Endodermal cell (in vitro differentiated cells): Measurements from ENCODE around the gene TCFL5. TPM values are rescaled to one million over a fixed set of nuclear protein-coding genes. Genes with fewer than 3 reads are reported as not detected.
"Not testable (repeated sequence)": the region's sequence is repeated elsewhere in the genome, so short reads cannot be mapped to it uniquely, and the experiment has no call there.

Source experiments
- DNase-seq: peaks from one replicate; pipeline ENCODE4 v3.0.0-alpha.2; 2017
- H3K27ac ChIP-seq: 2 replicates; pipeline ENCODE4 v1.5.1; 2013; ENCODE audit warnings: mild to moderate bottlenecking, low read depth, low read length, moderate library complexity
- H3K27me3 ChIP-seq: 2 replicates; pipeline ENCODE4 v1.6.1; 2013; ENCODE audit warnings: mild to moderate bottlenecking, low read length, moderate library complexity; ENCODE audit not compliant: insufficient read depth, control insufficient read depth, poor library complexity, severe bottlenecking
- H3K36me3 ChIP-seq: 2 replicates; pipeline ENCODE4 v1.7.0; 2013; ENCODE audit warnings: mild to moderate bottlenecking, low read length, moderate library complexity; ENCODE audit not compliant: control insufficient read depth, insufficient read depth
- H3K4me1 ChIP-seq: one replicate; pipeline ENCODE4 v1.7.0; 2013; ENCODE audit warnings: low read length; ENCODE audit not compliant: control insufficient read depth, insufficient read depth
- H3K4me3 ChIP-seq: 2 replicates; pipeline ENCODE4 v1.5.1; 2013; ENCODE audit warnings: mild to moderate bottlenecking, low read length, moderate library complexity
- H3K9ac ChIP-seq: 2 replicates; pipeline ENCODE4 v1.6.1; 2013; ENCODE audit warnings: mild to moderate bottlenecking, low read length, moderate library complexity; ENCODE audit not compliant: poor library complexity, severe bottlenecking; ENCODE audit errors: extremely low read depth
- H3K9me3 ChIP-seq: 2 replicates; pipeline ENCODE4 v1.6.1; 2013; ENCODE audit warnings: mild to moderate bottlenecking, low read length, moderate library complexity; ENCODE audit not compliant: control insufficient read depth
- H3K27ac Mint-ChIP-seq: 2 replicates; pipeline ENCODE4 v1.8.0; 2020; ENCODE audit warnings: mixed read lengths
- H3K27me3 Mint-ChIP-seq: 2 replicates; pipeline ENCODE4 v1.8.0; 2021; ENCODE audit warnings: mild to moderate bottlenecking, mixed read lengths; ENCODE audit not compliant: insufficient read depth
- H3K36me3 Mint-ChIP-seq: 2 replicates; pipeline ENCODE4 v1.8.0; 2020; ENCODE audit warnings: low read depth, mixed read lengths
- H3K4me1 Mint-ChIP-seq: 2 replicates; pipeline ENCODE4 v1.8.0; 2020; ENCODE audit warnings: mixed read lengths
- H3K4me3 Mint-ChIP-seq: 2 replicates; pipeline ENCODE4 v1.8.0; 2020; ENCODE audit warnings: mild to moderate bottlenecking, moderate library complexity, mixed read lengths
- H3K9me3 Mint-ChIP-seq: 2 replicates; pipeline ENCODE4 v1.8.0; 2020; ENCODE audit warnings: mild to moderate bottlenecking, mixed read lengths
- WGBS, 2 experiments: methylation state at CpG; one replicate each; pipeline versions ENCODE4 v1.1.5 to v1.1.7; 2013; ENCODE audit warnings: missing lambda C conversion rate in 2 of 2, mixed read lengths in 1 of 2; ENCODE audit not compliant: insufficient coverage in 1 of 2, insufficient read length in 1 of 2; 5-methylcytosine and 5-hydroxymethylcytosine counted together
- total RNA-seq, 2 donors: library from RNA; stranded (reverse); fragmentation: NEBNext Ultra II Directional in 1 of 2; extraction: Animal tissue kit (Norgen Biotek cat#: 25700) in 1 of 2; gene quantifications; 2 replicates in 1 of 2; 3 replicates in 1 of 2; pipeline ENCODE4 v1.2.1, GENCODE V29; 2021
- TF ChIP-seq, protein P1 (sequence below): fragments of 200-600 bp; sonication (generic); conservative IDR thresholded peaks from 2 replicates; pipeline ENCODE4 v1.5.0; 2021; ENCODE audit warnings: antibody characterized with exemption, mild to moderate bottlenecking

The TCFL5 gene
- total RNA-seq, 2 donors from 2014 or later = 15.8 to 17.4 TPM

DNA sequence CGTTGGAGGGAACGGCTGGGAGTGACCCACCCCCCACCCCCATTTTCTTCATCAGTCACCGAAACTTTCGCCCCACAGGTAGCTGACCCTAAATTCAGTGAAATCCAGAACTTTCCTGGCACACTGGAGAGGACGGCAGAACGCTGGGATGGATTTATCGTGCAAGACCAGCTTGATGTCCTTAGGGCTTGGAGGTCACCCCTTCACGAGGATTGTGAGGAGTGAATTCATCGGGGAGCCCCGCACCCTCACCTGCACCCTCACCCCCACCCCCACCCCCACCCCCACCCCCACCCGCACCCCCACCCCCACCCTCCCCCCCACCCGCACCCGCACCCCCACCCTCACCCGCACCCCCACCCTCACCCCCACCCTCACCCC lies 13.3 kb upstream of the TCFL5 start:
- H3K36me3 Mint-ChIP-seq = no peaks in the 10 kb centered on the region
- peaks cover 9% of the 10 kb centered on the region for H3K36me3 ChIP-seq
- no peak overlapping the region for H3K4me3 ChIP-seq
- peaks cover 5% of the 10 kb centered on the region for H3K4me1 Mint-ChIP-seq
- H3K27me3 Mint-ChIP-seq = peaks cover 1% of the 10 kb centered on the region
- no peak overlapping the region for H3K9ac ChIP-seq
- H3K9me3 Mint-ChIP-seq = no peaks in the 10 kb centered on the region
- no peaks in the 10 kb centered on the region for H3K9me3 ChIP-seq
- no peak for DNase-seq
- no peaks in the 10 kb centered on the region for H3K4me1 ChIP-seq
- WGBS, 2 experiments = 99% methylated on average over 7 of the region's 14 CpGs; no CpG with 5 or more reads in 1 of the 2 experiments
- H3K27ac ChIP-seq = no peak overlapping the region
- no peaks in the 10 kb centered on the region for H3K27me3 ChIP-seq
- peak overlapping the region; percentile 7 for H3K27ac Mint-ChIP-seq
- H3K4me3 Mint-ChIP-seq = no peak overlapping the region
- TF ChIP-seq, protein P1, sequence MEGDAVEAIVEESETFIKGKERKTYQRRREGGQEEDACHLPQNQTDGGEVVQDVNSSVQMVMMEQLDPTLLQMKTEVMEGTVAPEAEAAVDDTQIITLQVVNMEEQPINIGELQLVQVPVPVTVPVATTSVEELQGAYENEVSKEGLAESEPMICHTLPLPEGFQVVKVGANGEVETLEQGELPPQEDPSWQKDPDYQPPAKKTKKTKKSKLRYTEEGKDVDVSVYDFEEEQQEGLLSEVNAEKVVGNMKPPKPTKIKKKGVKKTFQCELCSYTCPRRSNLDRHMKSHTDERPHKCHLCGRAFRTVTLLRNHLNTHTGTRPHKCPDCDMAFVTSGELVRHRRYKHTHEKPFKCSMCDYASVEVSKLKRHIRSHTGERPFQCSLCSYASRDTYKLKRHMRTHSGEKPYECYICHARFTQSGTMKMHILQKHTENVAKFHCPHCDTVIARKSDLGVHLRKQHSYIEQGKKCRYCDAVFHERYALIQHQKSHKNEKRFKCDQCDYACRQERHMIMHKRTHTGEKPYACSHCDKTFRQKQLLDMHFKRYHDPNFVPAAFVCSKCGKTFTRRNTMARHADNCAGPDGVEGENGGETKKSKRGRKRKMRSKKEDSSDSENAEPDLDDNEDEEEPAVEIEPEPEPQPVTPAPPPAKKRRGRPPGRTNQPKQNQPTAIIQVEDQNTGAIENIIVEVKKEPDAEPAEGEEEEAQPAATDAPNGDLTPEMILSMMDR = no peak

DNA sequence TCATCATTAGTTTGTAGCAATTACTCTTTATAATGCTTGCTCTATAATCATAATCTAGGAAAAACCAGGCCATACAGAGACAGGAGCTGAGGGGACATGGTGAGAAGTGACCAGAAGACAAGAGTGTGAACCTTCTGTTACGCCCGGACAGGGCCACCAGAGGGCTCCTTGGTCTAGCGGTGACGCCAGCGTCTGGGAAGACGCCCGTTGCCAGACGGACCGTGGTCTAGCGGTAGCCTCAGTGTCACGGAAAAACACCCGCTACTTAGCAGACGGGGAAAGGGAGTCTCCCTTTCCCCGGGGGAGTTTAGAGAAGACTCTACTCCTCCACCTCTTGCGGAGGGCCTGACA lies 12.0 kb upstream of the TCFL5 start:
- 11 to 20% methylated on average over 2 to 10 of the region's 15 CpGs for WGBS, 2 experiments
- H3K4me1 ChIP-seq, H3K4me1 Mint-ChIP-seq, H3K36me3 ChIP-seq, H3K9ac ChIP-seq, H3K9me3 ChIP-seq, H3K27me3 ChIP-seq, H3K4me3 ChIP-seq, H3K27me3 Mint-ChIP-seq, H3K36me3 Mint-ChIP-seq, H3K27ac ChIP-seq, H3K27ac Mint-ChIP-seq, H3K9me3 Mint-ChIP-seq: not testable (repeated sequence)
- peak overlapping the region; percentile 26 for H3K4me3 Mint-ChIP-seq
- peak; percentile 88 for DNase-seq
- TF ChIP-seq, protein P1 = peak; percentile 78

DNA sequence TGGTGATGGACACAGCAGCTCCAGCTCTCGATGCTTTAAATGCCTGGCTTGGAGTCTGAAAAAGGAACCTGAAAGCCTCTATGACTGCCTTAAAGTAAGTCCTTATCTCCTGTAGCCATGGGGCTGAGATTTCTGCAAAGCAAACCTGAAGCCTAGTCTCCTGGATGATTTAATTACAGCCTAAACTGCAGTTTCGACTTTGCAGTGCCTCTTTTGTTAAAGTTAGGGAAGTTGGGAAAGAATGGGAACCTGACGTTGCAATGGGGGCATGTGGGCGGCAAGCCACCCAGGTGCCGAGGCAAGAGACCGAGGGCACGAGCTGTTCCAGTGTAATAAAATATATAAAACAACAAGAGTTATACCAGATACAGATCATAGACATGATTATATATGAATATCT lies 11.7 kb upstream of the TCFL5 start:
- Histone ChIP-seq H3K4me3 (no peak overlapping the region), H3K27ac (no peak overlapping the region), H3K4me1 (no peaks in the 10 kb centered on the region), H3K9ac (no peak overlapping the region), H3K9me3 (no peaks in the 10 kb centered on the region), H3K27me3 (no peaks in the 10 kb centered on the region), H3K36me3 (peaks cover 6% of the 10 kb centered on the region)
- WGBS, 2 experiments = 69 to 74% methylated on average over 2 to 5 of the region's 7 CpGs
- no peak for DNase-seq
- no peak overlapping the region for H3K4me3 Mint-ChIP-seq
- H3K36me3 Mint-ChIP-seq = no peaks in the 10 kb centered on the region
- TF ChIP-seq, protein P1 = no peak
- no peaks in the 10 kb centered on the region for H3K9me3 Mint-ChIP-seq
- peaks cover 2% of the 10 kb centered on the region for H3K4me1 Mint-ChIP-seq
- peaks cover 1% of the 10 kb centered on the region for H3K27me3 Mint-ChIP-seq
- no peak overlapping the region for H3K27ac Mint-ChIP-seq
